NCI-H774 (cell line): Measurements from ENCODE around the gene CFAP299.
"Not testable (repeated sequence)": the region's sequence is repeated elsewhere in the genome, so short reads cannot be mapped to it uniquely, and the experiment has no call there.

Experiments used
- DNase-seq: peaks from one replicate; lab custom pipeline; 2025; lab: John Stamatoyannopoulos, UW

Gene CFAP299

GRCh38 chr4:80717204-80717603 is 381.7 kb downstream of the CFAP299 start:
- DNase-seq = no peak

- DNase-seq = no peak
Observed at GRCh38 chr4:80726471-80726870, 390.9 kb downstream of the CFAP299 start.

GRCh38 chr4:80730158-80730557 is 394.6 kb downstream of the CFAP299 start:
- DNase-seq = no peak

GRCh38 chr4:80731436-80731835 is 395.9 kb downstream of the CFAP299 start:
- no peak for DNase-seq

GRCh38 chr4:80732010-80732409 is 396.5 kb downstream of the CFAP299 start:
- DNase-seq = no peak

- DNase-seq = no peak
Observed at GRCh38 chr4:80740375-80740774, 404.8 kb downstream of the CFAP299 start.

GRCh38 chr4:80749558-80749957 is 414.0 kb downstream of the CFAP299 start:
- DNase-seq = not testable (repeated sequence)

- DNase-seq = no peak
Observed at GRCh38 chr4:80751200-80751599, 415.7 kb downstream of the CFAP299 start.

- DNase-seq = no peak
Observed at GRCh38 chr4:80767944-80768343, 432.4 kb downstream of the CFAP299 start.

- no peak for DNase-seq
Observed at GRCh38 chr4:80776168-80776567, 440.6 kb downstream of the CFAP299 start.

GRCh38 chr4:80781431-80781830 is 445.9 kb downstream of the CFAP299 start:
- no peak for DNase-seq

- DNase-seq = no peak
Observed at GRCh38 chr4:80787306-80787705, 451.8 kb downstream of the CFAP299 start.

- DNase-seq = no peak
Observed at GRCh38 chr4:80788798-80789197, 453.3 kb downstream of the CFAP299 start.

- no peak for DNase-seq
Observed at GRCh38 chr4:80790152-80790551, 454.6 kb downstream of the CFAP299 start.

- DNase-seq = not testable (repeated sequence)
Observed at GRCh38 chr4:80793660-80794059, 458.1 kb downstream of the CFAP299 start.

- DNase-seq = no peak
Observed at GRCh38 chr4:80798082-80798481, 462.6 kb downstream of the CFAP299 start.

- not testable (repeated sequence) for DNase-seq
Observed at GRCh38 chr4:80800719-80801118, 465.2 kb downstream of the CFAP299 start.

GRCh38 chr4:80803337-80803736 is 467.8 kb downstream of the CFAP299 start:
- no peak for DNase-seq

GRCh38 chr4:80806472-80806871 is 470.9 kb downstream of the CFAP299 start:
- DNase-seq = no peak

- DNase-seq = no peak
Observed at GRCh38 chr4:80809039-80809729, 473.7 kb downstream of the CFAP299 start.

- DNase-seq = no peak
Observed at GRCh38 chr4:80811406-80811805, 475.9 kb downstream of the CFAP299 start.

GRCh38 chr4:80812145-80812544 is 476.6 kb downstream of the CFAP299 start:
- DNase-seq = no peak

GRCh38 chr4:80814266-80814665 is 478.7 kb downstream of the CFAP299 start:
- DNase-seq = no peak
